Spleen (tissue), 11 donors: Measurements from ENCODE around the gene PRSS2. TPM values are rescaled to one million over a fixed set of nuclear protein-coding genes. Genes with fewer than 3 reads are reported as not detected.

Experiments
- DNase-seq: peaks from one replicate; pipeline ENCODE4 v3.0.0-alpha.2; 2020
- H3K27ac ChIP-seq, 8 donors: fragments of 200-600 bp; sonication (generic) in 7 of 8; 1 replicate in 4 of 8; 2 replicates in 4 of 8; pipeline versions ENCODE4 v1.5.0 to v1.8.0; 2016 to 2021; ENCODE audit warnings: inconsistent platforms in 4 of 8, mild to moderate bottlenecking in 4 of 8, moderate library complexity in 1 of 8
- H3K27me3 ChIP-seq, 7 donors: fragments of 200-600 bp; sonication (generic) in 6 of 7; replicated peaks in 1 of 7; 1 replicate in 4 of 7; 2 replicates in 3 of 7; pipeline versions ENCODE4 v1.5.0 to v1.8.0; 2016 to 2021; ENCODE audit warnings: inconsistent platforms in 3 of 7, mild to moderate bottlenecking in 1 of 7
- H3K36me3 ChIP-seq, 6 donors: fragments of 200-600 bp; sonication (generic) in 5 of 6; 1 replicate in 4 of 6; 2 replicates in 2 of 6; pipeline versions ENCODE4 v1.5.0 to v1.8.0; 2016 to 2021; ENCODE audit warnings: inconsistent platforms in 2 of 6
- H3K4me1 ChIP-seq, 6 donors: fragments of 200-600 bp; sonication (generic) in 5 of 6; 1 replicate in 3 of 6; 2 replicates in 3 of 6; pipeline versions ENCODE4 v1.5.0 to v1.8.0; 2016 to 2021; ENCODE audit warnings: inconsistent platforms in 3 of 6
- H3K4me3 ChIP-seq, 8 donors: fragments of 200-600 bp; sonication (generic) in 7 of 8; 1 replicate in 4 of 8; 2 replicates in 4 of 8; pipeline versions ENCODE4 v1.5.0 to v1.8.0; 2016 to 2021; ENCODE audit warnings: inconsistent platforms in 4 of 8, mild to moderate bottlenecking in 4 of 8, moderate library complexity in 2 of 8
- H3K9me3 ChIP-seq, 8 donors: fragments of 200-600 bp; sonication (generic) in 7 of 8; 1 replicate in 4 of 8; 2 replicates in 4 of 8; pipeline versions ENCODE4 v1.5.0 to v1.8.0; 2016 to 2021; ENCODE audit warnings: inconsistent platforms in 4 of 8
- POLR2A ChIP-seq, 3 donors: fragments of 450-650 bp; IDR thresholded peaks; one replicate each; pipeline ENCODE4 v1.5.1; 2017; ENCODE audit warnings: antibody characterized with exemption in 3 of 3, mild to moderate bottlenecking in 1 of 3
- POLR2AphosphoS5 ChIP-seq, 3 donors: sonication (generic); formaldehyde crosslinking; IDR thresholded peaks; one replicate each; pipeline ENCODE4 v1.5.1; 2017; ENCODE audit warnings: antibody characterized with exemption in 3 of 3
- WGBS, 5 donors: extraction: QIAGEN DNeasy Blood & Tissue Kit in 3 of 5; methylation state at CpG; one replicate each; pipeline versions ENCODE4 v1.1.5 to v1.1.7; 2013 to 2018; 5-methylcytosine and 5-hydroxymethylcytosine counted together
- intact Hi-C: fragments of 100-400 bp; cut with DNase I; formaldehyde crosslinking; loops from one replicate; pipeline ENCODE4 v1.15.0; 2023; ENCODE audit warnings: low total_unique reads
- polyA plus RNA-seq, 3 donors: library from polyadenylated mRNA; stranded (reverse); fragments of 200-250 nt; gene quantifications; one replicate each; pipeline ENCODE4 v1.2.1, GENCODE V29; 2013
- total RNA-seq, 7 donors: library from RNA; depleted of rRNA in 3 of 7; stranded (reverse); fragments of >200 nt in 3 of 7; fragmentation: NEBNext Ultra II Directional in 4 of 7; extraction: Animal tissue kit (Norgen Biotek cat#: 25700) in 4 of 7; gene quantifications; one replicate each; pipeline versions ENCODE4 v1.1.0 to v1.2.1, GENCODE V29; 2016 to 2021
- TF ChIP-seq, protein P1 (sequence below), 11 experiments: fragments of 200-600 bp in 7 of 11; fragments of 450-650 bp in 4 of 11; sonication (generic) in 4 of 11; IDR thresholded peaks in 8 of 11; conservative IDR thresholded peaks in 3 of 11; 1 replicate in 7 of 11; 2 replicates in 4 of 11; pipeline versions ENCODE4 v1.4.0 to v1.8.0; 2016 to 2021; ENCODE audit warnings: antibody characterized with exemption in 11 of 11, inconsistent platforms in 4 of 11, mild to moderate bottlenecking in 1 of 11
- donor health status: healthy with polysubstance abuse.
- donor health status: DM: no; HTN: no; CAD: no; lungs with moderate emphysema.
- donor health status: DM: no; HTN: no; CAD: no.
- donor health status: Bipolar disorder and iron deficiency.
- donor health status: healthy.
- donor health status: DM: no; HTN: no; CAD: no.
- donor health status: DM: yes; HTN: yes; CAD: no.

The PRSS2 gene
- total and polyA plus RNA-seq, 10 donors = 1.1 to 14.5 (median 2.6) TPM; not detected in 4

DNA sequence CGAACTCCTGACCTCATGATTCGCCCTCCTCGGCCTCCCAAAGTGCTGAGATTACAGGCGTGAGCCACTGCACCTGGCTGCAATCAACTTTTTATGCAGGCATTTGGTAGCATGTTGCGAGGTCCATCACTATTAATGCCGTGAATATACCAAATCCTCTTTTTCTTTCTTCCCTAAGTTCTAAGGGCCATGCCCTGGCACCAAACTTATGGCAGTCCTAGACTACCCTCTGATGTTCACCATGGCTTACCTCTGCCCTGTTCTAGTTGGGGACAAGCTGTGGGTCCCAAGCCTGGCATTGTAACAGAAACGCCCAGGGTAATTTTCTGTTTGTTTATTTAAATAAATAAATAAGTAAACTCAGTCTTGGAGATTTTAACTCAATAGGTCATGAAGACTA is 13.3 kb downstream of the PRSS2 start:
- TF ChIP-seq POLR2AphosphoS5 (IDR thresholded peaks at IDR 0.05) (no peak), POLR2A (IDR thresholded peaks at IDR 0.05) (no peak)
- TF ChIP-seq, protein P1, sequence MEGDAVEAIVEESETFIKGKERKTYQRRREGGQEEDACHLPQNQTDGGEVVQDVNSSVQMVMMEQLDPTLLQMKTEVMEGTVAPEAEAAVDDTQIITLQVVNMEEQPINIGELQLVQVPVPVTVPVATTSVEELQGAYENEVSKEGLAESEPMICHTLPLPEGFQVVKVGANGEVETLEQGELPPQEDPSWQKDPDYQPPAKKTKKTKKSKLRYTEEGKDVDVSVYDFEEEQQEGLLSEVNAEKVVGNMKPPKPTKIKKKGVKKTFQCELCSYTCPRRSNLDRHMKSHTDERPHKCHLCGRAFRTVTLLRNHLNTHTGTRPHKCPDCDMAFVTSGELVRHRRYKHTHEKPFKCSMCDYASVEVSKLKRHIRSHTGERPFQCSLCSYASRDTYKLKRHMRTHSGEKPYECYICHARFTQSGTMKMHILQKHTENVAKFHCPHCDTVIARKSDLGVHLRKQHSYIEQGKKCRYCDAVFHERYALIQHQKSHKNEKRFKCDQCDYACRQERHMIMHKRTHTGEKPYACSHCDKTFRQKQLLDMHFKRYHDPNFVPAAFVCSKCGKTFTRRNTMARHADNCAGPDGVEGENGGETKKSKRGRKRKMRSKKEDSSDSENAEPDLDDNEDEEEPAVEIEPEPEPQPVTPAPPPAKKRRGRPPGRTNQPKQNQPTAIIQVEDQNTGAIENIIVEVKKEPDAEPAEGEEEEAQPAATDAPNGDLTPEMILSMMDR (IDR thresholded peaks at IDR 0.05 in 8 of 11, conservative IDR thresholded peaks at IDR 0.05 in 3 of 11) = no peak
- Histone ChIP-seq H3K4me3 (no peak overlapping the region), H3K4me1 (peaks cover 0 to 27% (median 9%) of the 10 kb centered on the region in 6 donors), H3K9me3 (no peaks in the 10 kb centered on the region), H3K36me3 (no peaks in the 10 kb centered on the region), H3K27ac (peak overlapping the region in 5 of 8 donors; percentile 24 to 97 (median 72)), H3K27me3 (peaks cover 0 to 10% (median 0%) of the 10 kb centered on the region in 7 donors)
- intact Hi-C loops = no loop called here
- DNase-seq = no peak
- WGBS, 5 donors = 85 to 91% (median 87%) methylated on average over 7 of the region's 7 CpGs

DNA sequence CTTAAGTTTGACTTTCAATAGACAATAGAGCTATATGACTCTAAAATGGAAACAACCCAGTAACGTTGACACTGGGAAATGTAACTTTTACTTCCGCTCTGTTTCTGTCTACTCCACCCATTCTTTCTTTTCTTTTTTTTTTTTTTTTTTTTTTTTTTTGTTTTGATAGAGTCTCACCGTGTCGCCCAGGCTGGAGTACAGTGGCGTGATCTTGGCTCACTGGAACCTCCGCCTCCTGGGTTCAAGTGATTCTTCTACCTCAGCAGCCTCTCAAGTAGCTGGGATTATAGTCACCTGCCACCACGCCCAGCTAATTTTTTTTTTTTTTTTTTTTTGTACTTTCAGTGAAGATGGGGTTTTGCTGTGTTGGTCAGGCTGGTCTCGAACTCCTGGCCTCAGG is 13.9 kb downstream of the PRSS2 start:
- DNase-seq = no peak
- intact Hi-C loops = no loop called here
- TF ChIP-seq POLR2AphosphoS5 (IDR thresholded peaks at IDR 0.05) (no peak), POLR2A (IDR thresholded peaks at IDR 0.05) (no peak)
- TF ChIP-seq, protein P1 (IDR thresholded peaks at IDR 0.05 in 8 of 11, conservative IDR thresholded peaks at IDR 0.05 in 3 of 11) = no peak
- Histone ChIP-seq H3K36me3 (no peaks in the 10 kb centered on the region), H3K9me3 (no peaks in the 10 kb centered on the region), H3K27ac (peak overlapping the region in 7 of 8 donors; percentile 0 to 97 (median 68)), H3K27me3 (peaks cover 0 to 10% (median 0%) of the 10 kb centered on the region in 7 donors), H3K4me1 (peaks cover 0 to 27% (median 9%) of the 10 kb centered on the region in 6 donors), H3K4me3 (no peak overlapping the region)
- 72 to 85% (median 78%) methylated on average over 8 of the region's 8 CpGs for whole genome bisulfite sequencing, 5 donors

DNA sequence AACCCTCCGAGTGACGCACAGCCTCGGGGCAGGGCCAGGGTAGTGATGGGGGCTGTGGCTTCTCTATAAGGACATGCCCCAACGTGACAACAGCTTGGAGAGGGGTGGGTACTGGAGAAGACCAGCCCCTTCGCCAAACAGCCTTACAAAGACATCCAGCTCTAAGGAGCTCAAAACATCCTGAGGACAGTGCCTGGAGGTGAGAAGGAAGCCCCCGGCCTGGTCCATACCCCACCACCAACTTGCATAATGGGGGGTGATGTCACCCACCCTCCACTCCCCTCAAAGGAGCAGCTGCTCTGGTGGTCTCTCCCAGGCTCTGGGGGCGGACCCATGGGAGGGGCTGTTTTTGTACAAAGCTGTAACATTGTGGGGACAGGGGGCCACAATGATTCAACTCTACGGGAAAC is 15.1 kb downstream of the PRSS2 start:
- Histone ChIP-seq H3K4me3 (peak overlapping the region in 1 of 8 donors; percentile 64), H3K9me3 (no peaks in the 10 kb centered on the region), H3K27me3 (peaks cover 0 to 10% (median 0%) of the 10 kb centered on the region in 7 donors), H3K27ac (peak overlapping the region in 5 of 8 donors; percentile 26 to 97 (median 72)), H3K4me1 (peaks cover 0 to 28% (median 9%) of the 10 kb centered on the region in 6 donors), H3K36me3 (no peaks in the 10 kb centered on the region)
- intact Hi-C loops = no loop called here
- TF ChIP-seq POLR2A (IDR thresholded peaks at IDR 0.05) = peak in 1 of 3 donors; percentile 21
- TF ChIP-seq POLR2AphosphoS5 (IDR thresholded peaks at IDR 0.05) = peak; percentile 49 to 94 (median 63)
- TF ChIP-seq, protein P1 (IDR thresholded peaks at IDR 0.05 in 8 of 11, conservative IDR thresholded peaks at IDR 0.05 in 3 of 11) = no peak
- 66 to 80% (median 78%) methylated on average over 8 of the region's 8 CpGs for WGBS, 5 donors
- DNase-seq = peak; percentile 86

DNA sequence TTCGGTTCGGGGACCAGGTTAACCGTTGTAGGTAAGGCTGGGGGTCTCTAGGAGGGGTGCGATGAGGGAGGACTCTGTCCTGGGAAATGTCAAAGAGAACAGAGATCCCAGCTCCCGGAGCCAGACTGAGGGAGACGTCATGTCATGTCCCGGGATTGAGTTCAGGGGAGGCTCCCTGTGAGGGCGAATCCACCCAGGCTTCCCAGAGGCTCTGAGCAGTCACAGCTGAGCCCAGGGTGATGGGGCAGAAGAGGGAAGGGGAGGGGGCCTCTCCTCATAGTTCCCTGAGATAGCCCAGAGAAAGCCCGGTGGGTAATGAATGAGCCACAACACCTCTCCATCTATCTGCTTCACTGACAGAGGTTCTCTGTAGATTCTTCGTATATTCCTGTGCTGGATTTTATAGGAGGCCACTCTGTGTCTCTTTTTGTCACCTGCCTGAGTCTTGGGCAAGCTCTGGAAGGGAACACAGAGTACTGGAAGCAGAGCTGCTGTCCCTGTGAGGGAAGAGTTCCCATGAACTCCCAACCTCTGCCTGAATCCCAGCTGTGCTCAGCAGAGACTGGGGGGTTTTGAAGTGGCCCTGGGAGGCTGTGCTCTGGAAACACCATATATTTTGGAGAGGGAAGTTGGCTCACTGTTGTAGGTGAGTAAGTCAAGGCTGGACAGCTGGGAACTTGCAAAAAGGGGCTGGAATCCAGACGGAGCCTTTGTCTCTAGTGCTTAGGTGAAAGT is 16.4 kb downstream of the PRSS2 start:
- Histone ChIP-seq H3K36me3 (no peaks in the 10 kb centered on the region), H3K4me1 (peaks cover 0 to 41% (median 9%) of the 10 kb centered on the region in 6 donors), H3K27me3 (peaks cover 0 to 10% (median 0%) of the 10 kb centered on the region in 7 donors), H3K4me3 (peak overlapping the region in 5 of 8 donors; percentile 8 to 64 (median 29)), H3K27ac (peak overlapping the region in 7 of 8 donors; percentile 53 to 97 (median 72)), H3K9me3 (no peaks in the 10 kb centered on the region)
- TF ChIP-seq POLR2A (IDR thresholded peaks at IDR 0.05) (no peak), POLR2AphosphoS5 (IDR thresholded peaks at IDR 0.05) (no peak)
- TF ChIP-seq, protein P1 (IDR thresholded peaks at IDR 0.05 in 8 of 11, conservative IDR thresholded peaks at IDR 0.05 in 3 of 11) = no peak
- intact Hi-C loops = no loop called here
- 77 to 88% (median 78%) methylated on average over 11 of the region's 11 CpGs for WGBS, 5 donors
- no peak for DNase-seq
